Stimulated activated effector memory CD8-positive, alpha-beta T cell treated with anti-CD3 and anti-CD28 coated beads, Interleukin-12 subunit alpha, Interleukin-12 subunit beta, amount 100 ng/mL, for 72 hours (primary cell): Measurements from ENCODE around the gene SLC39A7.
A peak's percentile ranks its signal among the peaks of the same experiment; 100 is the strongest.

Experiments used
- ATAC-seq: fragments of 150-1000 bp; cut with Tn5 transposase; 2 replicates; pipeline ENCODE4 v1.10.0; 2021
- DNase-seq, 2 donors: peaks; one replicate each; pipeline ENCODE4 v3.0.0; 2021 to 2022; ENCODE audit warnings: low spot score in 2 of 2
- H3K27ac Mint-ChIP-seq: one replicate; pipeline ENCODE4 v1.8.0; 2022; ENCODE audit warnings: mild to moderate bottlenecking, mixed read lengths
- H3K36me3 Mint-ChIP-seq: one replicate; pipeline ENCODE4 v1.8.0; 2022; ENCODE audit warnings: mild to moderate bottlenecking, mixed read lengths
- H3K4me1 Mint-ChIP-seq: one replicate; pipeline ENCODE4 v1.8.0; 2022; ENCODE audit warnings: mixed read lengths
- H3K4me3 Mint-ChIP-seq: one replicate; pipeline ENCODE4 v1.8.0; 2022; ENCODE audit warnings: mild to moderate bottlenecking, mixed read lengths
- H3K9me3 Mint-ChIP-seq: one replicate; pipeline ENCODE4 v1.8.0; 2022; ENCODE audit warnings: mixed read lengths

The SLC39A7 gene

DNA sequence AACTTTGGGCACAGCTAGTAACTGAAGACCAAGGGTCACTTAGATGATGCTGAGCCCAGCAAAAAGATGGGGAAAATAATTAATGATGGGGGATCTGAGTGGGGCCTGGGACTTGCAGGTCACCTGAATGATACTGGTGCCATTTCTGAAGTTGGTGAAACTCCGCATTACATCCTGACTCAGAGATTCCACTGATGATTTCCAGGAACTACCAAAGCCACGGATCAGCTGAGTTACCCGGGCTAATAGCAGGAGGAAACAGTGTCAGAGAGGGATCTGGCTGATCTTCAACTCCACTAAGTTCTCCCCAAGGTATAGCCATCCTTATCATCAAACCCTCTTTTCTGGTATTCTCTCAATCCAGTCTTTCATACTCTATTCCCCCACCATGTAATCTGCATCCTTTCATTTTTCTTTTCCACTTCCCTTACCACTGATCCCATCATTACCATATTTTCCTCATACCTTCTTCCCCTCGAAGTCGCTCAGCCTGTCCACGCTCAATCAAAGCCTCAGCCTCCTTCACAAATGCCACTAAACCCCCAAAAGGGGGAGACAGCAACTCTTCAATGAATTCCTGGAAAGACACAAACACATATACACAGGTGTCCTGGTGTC, 50.8 kb downstream of the SLC39A7 start:
- H3K36me3 Mint-ChIP-seq = peaks cover 75% of the 10 kb centered on the region
- DNase-seq = no peak
- H3K27ac Mint-ChIP-seq = peak overlapping the region; percentile 96
- no peak for ATAC-seq
- H3K4me3 Mint-ChIP-seq = peak overlapping the region; percentile 91
- peaks cover 48% of the 10 kb centered on the region for H3K4me1 Mint-ChIP-seq
- no peaks in the 10 kb centered on the region for H3K9me3 Mint-ChIP-seq

DNA sequence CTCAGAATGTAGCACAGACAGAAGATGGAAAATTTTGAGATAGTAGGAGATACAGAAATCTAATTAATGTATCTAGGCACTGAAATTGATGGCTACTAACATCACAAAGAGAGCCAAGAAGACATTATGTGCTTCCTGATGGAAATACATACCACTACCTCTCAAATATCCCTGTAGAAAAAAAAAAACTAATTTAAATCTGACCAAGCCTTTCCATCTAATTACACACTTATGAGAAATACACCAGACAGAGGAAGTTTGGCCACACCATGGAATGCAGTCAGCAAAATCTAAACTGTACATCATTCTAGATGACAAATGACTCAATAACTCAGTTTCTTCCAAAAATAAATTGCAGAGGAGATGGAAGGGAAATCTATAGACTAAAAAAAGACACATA, 52.1 kb downstream of the SLC39A7 start:
- DNase-seq (no peak), ATAC-seq (no peak)
- Mint-ChIP-seq H3K4me3 (no peak overlapping the region), H3K4me1 (peaks cover 47% of the 10 kb centered on the region), H3K27ac (peak overlapping the region; percentile 96), H3K9me3 (no peaks in the 10 kb centered on the region), H3K36me3 (peaks cover 86% of the 10 kb centered on the region)
